ENCODE data around the gene ACOT7. TPM values are rescaled to one million over a fixed set of nuclear protein-coding genes. Genes with fewer than 3 reads are reported as not detected.

ACOT7 gene
- total and polyA plus RNA-seq, 5 experiments from 2014 or later: 4.3 to 9.4 (median 5.6) TPM

Small RNAs within 50 kb of the gene (microRNA-seq; reads per million reads assigned to microRNA genes)
- gene MIR4252 (ENCODE audit: borderline microRNAs expressed): not detected

Other genes starting within 250 kb of the ACOT7 start
- gene CHD5, start 213.4 kb downstream of the ACOT7 start, total RNA-seq: under 1 TPM; 0.10 to 0.14 TPM
- under 1 TPM in 1 of 3 donors, not detected in 2; 0.06 TPM for gene CHD5, start 213.4 kb downstream of the ACOT7 start, polyA plus RNA-seq
- gene RPL22, start 194.2 kb downstream of the ACOT7 start, total RNA-seq: 100 to 1,000 TPM; 577 to 597 TPM
- gene RPL22, start 194.2 kb downstream of the ACOT7 start, polyA plus RNA-seq: 100 to 1,000 TPM; 291 to 370 (median 306) TPM
- under 1 TPM; 0.36 to 0.47 TPM for gene RNF207, start 187.6 kb downstream of the ACOT7 start, total RNA-seq
- gene RNF207, start 187.6 kb downstream of the ACOT7 start, polyA plus RNA-seq: not detected
- 10 to 100 TPM; 12.9 to 16.3 TPM for gene ICMT, start 157.8 kb downstream of the ACOT7 start, total RNA-seq
- gene ICMT, start 157.8 kb downstream of the ACOT7 start, polyA plus RNA-seq: 10 to 100 TPM; 13.0 to 15.6 (median 14.1) TPM
- gene HES3, start 149.6 kb downstream of the ACOT7 start, total RNA-seq: not detected
- not detected for gene HES3, start 149.6 kb downstream of the ACOT7 start, polyA plus RNA-seq
- gene GPR153, start 132.7 kb downstream of the ACOT7 start, total RNA-seq: 1 to 10 TPM; 1.3 TPM
- gene GPR153, start 132.7 kb downstream of the ACOT7 start, polyA plus RNA-seq: under 1 TPM; 0.06 to 0.56 (median 0.16) TPM
- not detected for gene HES2, start 26.2 kb upstream of the ACOT7 start, total RNA-seq
- not detected for gene HES2, start 26.2 kb upstream of the ACOT7 start, polyA plus RNA-seq
- 1 to 10 TPM; 2.3 to 2.4 TPM for gene ESPN, start 31.0 kb upstream of the ACOT7 start, total RNA-seq
- gene ESPN, start 31.0 kb upstream of the ACOT7 start, polyA plus RNA-seq: under 1 TPM; 0.12 to 0.81 (median 0.15) TPM
- 100 to 1,000 TPM; 378 to 381 TPM for gene TNFRSF25, start 72.4 kb upstream of the ACOT7 start, total RNA-seq
- gene TNFRSF25, start 72.4 kb upstream of the ACOT7 start, polyA plus RNA-seq: 10 to 100 TPM in 2 of 3 donors, 1 to 10 TPM in 1; 7.2 to 28.7 (median 10.6) TPM
- 1 to 10 TPM; 6.3 to 7.0 TPM for gene PLEKHG5, start 97.9 kb upstream of the ACOT7 start, total RNA-seq
- 1 to 10 TPM in 1 of 3 donors, under 1 TPM in 2; 0.57 to 1.4 (median 0.59) TPM for gene PLEKHG5, start 97.9 kb upstream of the ACOT7 start, polyA plus RNA-seq
- gene NOL9, start 160.7 kb upstream of the ACOT7 start, total RNA-seq: 10 to 100 TPM; 81.3 to 93.0 TPM
- 10 to 100 TPM; 10.4 to 19.4 (median 18.5) TPM for gene NOL9, start 160.7 kb upstream of the ACOT7 start, polyA plus RNA-seq
- not detected for gene TAS1R1, start 161.5 kb upstream of the ACOT7 start, total RNA-seq
- gene TAS1R1, start 161.5 kb upstream of the ACOT7 start, polyA plus RNA-seq: under 1 TPM in 1 of 3 donors, not detected in 2; 0.06 TPM
- 10 to 100 TPM; 64.5 to 73.2 TPM for gene ZBTB48, start 186.2 kb upstream of the ACOT7 start, total RNA-seq
- 10 to 100 TPM in 2 of 3 donors, 1 to 10 TPM in 1; 9.8 to 30.0 (median 28.7) TPM for gene ZBTB48, start 186.2 kb upstream of the ACOT7 start, polyA plus RNA-seq
- gene KLHL21, start 209.1 kb upstream of the ACOT7 start, total RNA-seq: 10 to 100 TPM; 67.1 to 67.7 TPM
- 10 to 100 TPM; 15.7 to 26.4 (median 16.3) TPM for gene KLHL21, start 209.1 kb upstream of the ACOT7 start, polyA plus RNA-seq
- 1 to 10 TPM; 8.4 to 8.5 TPM for gene PHF13, start 220.0 kb upstream of the ACOT7 start, total RNA-seq
- gene PHF13, start 220.0 kb upstream of the ACOT7 start, polyA plus RNA-seq: 1 to 10 TPM; 1.4 to 4.3 (median 3.2) TPM
- gene THAP3, start 231.1 kb upstream of the ACOT7 start, total RNA-seq: 10 to 100 TPM; 28.7 to 30.7 TPM
- 10 to 100 TPM; 20.1 to 26.5 (median 25.4) TPM for gene THAP3, start 231.1 kb upstream of the ACOT7 start, polyA plus RNA-seq

All from naive thymus-derived CD8-positive, alpha-beta T cell (primary cell).